Activated CD4-positive, alpha-beta T cell treated with anti-CD3 and anti-CD28 coated beads for 48 hours (primary cell): ENCODE results near the gene PRELID3B.
A peak's percentile ranks its signal among the peaks of the same experiment; 100 is the strongest.

Experiments
- DNase-seq: peaks from one replicate; pipeline ENCODE4 v3.0.0-alpha.2; 2020

PRELID3B gene

DNA sequence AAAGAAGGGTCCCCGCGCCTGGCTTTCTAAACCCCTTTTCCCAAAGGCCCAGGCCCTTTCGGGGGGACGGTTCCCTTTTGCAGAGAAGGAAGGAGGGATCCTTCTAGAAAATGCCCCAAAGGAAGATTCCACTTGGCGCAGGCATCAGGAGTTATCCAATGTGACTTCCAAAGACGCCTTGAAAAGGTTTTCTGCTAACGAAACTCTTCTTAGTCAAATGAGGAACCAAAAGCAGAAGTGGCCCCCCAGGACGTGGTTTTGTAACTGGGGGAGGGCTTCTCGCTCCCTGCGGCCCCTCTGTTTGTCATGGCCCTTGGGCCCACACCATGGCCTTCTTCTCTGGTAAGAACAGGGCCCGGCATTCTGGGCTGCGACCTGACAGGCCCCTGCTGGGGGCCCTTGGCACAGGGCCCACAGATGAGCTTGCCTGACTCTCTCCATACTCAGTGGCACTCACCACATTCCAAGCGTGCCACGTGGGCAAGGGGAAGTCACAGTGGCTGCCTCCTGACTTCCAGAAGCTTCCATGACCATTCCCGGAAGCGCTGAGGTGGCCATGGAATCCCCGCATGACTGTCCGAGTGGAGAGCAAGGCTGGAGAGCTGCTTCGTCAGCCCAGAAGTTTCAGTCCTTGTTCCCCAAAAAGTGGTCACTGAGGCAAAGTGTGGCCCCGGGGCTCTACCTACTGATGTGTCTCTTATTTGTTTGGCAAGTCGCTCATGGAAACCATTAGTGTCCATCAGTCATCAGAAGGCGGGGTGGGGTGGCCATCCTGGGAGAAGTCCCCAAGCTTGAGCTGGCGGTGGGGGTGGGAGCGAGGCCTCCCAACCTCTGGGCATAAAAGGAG is 34.7 kb downstream of the PRELID3B start:
- no peak for DNase-seq

- peak; percentile 53 for DNase-seq
These were observed 35.5 kb downstream of the PRELID3B start, which contains the start of gene CTSZ for GRCh38 chr20:59006864-59007664. Gene CTSZ, minus strand, starts transcription at chr20:59007254. Its CDS starts 126 bp downstream, at chr20:59007128.

DNA sequence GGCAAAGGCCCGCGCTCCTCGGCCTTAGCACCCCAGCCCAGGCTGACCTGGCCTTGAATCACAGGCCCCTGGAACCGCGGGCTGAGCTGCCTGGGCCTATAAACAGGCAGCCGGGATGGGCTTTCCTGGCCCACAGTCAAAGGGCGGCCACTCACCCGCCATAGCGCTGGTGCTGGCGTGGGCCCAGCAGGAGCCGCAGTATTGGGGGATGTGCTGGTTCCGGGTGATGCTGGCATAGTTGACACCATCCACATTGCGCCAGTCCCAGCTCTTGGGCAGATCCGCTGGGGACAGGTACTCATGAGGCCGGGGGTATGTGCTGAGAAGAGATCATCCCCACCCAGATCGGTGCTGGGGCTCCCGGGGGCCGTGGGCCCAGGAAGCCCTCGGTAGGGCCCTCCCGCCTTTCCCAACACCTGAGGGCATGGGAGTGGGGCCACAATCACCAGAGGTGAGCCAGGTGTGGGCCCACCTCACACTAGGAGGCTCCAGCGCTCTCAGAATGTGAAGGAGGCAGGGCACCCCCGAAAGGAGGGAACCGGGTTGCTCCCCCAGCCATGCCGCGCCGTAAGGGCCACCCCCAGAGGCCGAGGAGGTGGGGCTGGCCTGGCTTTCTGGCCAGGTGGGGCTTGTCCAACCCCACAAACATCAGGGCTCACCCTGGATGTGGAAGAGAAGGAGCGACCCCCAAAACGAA is 36.3 kb downstream of the PRELID3B start:
- no peak for DNase-seq

GRCh38 chr20:59005523-59006166 is 36.9 kb downstream of the PRELID3B start:
- no peak for DNase-seq

DNA sequence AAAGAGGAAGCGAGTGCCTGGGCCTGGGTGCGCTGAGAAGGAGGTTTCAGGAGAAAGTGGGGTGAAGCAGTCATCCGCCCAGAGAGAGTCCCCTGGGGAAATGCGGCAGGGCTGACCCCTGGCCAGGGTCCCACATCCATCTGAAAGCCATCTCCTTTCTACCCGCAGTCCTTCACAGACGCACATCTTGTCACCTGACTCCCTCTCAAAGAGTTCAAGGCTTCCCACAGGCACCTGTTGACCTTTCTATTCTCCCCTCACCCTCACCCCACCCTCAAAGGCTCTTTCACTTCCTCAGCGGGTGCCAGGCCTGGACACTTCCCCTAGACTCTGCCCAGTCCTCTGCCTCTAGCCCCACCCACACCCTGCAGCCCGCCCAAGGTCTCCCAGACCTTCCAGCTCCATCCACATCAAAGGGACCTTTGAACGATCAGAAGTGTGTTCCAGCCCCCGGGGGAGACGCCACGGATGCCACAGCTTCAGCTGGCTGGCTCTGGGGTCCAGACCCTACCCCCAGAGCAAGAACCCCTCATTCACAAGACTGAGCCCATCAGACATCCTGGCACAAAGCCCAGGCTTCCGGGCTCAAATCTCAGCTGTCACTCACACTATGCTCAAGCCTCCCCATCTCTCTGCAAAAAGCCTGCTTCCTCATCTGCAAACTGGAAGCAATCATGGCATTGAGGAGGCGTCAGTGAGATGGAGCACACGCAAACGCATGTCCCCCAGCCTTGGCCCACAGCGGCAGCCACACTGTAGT is 37.6 kb downstream of the PRELID3B start:
- DNase-seq: peak; percentile 47

GRCh38 chr20:59004493-59004762 is 38.2 kb downstream of the PRELID3B start:
- peak; percentile 63 for DNase-seq

- DNase-seq: no peak
These were observed 38.6 kb downstream of the PRELID3B start for GRCh38 chr20:59003836-59004492.

- no peak for DNase-seq
These were observed 39.6 kb downstream of the PRELID3B start for GRCh38 chr20:59002874-59003399.

- DNase-seq: no peak
These were observed 40.2 kb downstream of the PRELID3B start for GRCh38 chr20:59002388-59002787.

- no peak for DNase-seq
These were observed 41.0 kb downstream of the PRELID3B start for GRCh38 chr20:59001449-59002171.

GRCh38 chr20:59001068-59001448 is 41.5 kb downstream of the PRELID3B start:
- no peak for DNase-seq

GRCh38 chr20:59000326-59000725 is 42.3 kb downstream of the PRELID3B start:
- DNase-seq: no peak

GRCh38 chr20:58998656-58999055 is 43.9 kb downstream of the PRELID3B start:
- no peak for DNase-seq

DNA sequence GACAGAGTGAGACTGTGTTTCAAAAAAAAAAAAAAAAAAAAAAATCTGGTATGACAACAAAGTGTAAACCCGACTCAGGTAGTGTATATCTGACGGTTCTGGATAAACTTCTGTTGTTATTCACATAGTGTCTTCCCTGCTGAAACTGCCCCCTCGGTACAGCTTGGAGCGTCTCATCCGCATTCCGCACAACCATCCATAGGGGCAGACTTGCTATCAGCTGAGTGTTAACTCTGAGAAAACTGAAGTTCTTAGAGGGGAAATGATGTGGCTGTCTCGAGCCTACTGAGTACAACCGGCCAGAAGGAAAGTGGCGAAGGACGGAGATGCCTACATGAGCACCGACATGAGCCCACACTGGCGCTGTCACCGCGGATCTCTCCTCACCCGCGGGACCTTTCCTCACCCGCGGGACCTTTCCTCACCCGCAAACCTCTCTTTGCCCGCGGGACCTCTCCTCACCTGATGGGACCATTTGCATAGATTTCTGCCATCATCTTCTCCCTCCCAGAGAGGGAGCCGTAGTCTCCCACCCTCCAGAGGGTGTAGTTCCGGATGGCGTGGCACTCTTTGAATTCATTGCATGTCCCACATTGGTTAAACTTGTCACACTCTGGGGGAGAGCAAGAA is 45.3 kb downstream of the PRELID3B start:
- no peak for DNase-seq

GRCh38 chr20:58996226-58996611 is 46.4 kb downstream of the PRELID3B start:
- no peak for DNase-seq

DNA sequence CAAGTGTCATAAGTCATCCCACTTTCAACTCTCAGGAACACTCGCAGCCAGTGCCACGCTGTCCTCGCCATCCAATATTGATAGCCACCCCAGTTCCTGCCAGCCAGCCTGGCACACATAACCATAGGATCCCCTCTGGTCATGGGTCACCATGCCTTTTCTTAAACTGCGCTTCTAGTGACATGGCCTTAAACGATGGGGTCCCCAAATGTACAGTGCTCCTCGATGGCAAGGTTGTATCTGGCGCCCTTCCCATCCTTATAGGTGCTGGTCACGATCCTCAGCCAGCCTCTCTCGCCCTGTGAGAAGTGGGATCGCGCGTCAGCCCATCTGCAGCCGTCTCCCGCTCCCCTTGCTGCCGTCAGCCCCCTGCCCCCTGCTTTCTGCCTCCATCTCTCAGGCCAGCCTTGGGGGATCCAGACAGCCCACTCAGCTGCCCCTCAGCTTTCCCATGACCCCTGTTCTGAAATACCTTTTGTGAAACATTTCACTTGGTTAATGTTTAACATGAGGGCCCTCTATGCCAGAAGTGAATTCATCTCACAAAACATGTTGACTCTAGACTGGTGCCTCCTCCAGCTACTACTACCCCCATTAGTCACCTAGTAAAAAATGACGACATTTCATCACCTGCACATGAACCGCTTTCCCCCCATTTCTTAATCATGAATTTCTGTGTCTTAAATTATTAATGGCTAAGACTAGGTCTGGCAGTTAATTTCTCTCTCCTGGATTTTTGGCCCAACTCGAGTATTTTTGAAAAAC is 46.9 kb downstream of the PRELID3B start:
- DNase-seq: no peak

DNA sequence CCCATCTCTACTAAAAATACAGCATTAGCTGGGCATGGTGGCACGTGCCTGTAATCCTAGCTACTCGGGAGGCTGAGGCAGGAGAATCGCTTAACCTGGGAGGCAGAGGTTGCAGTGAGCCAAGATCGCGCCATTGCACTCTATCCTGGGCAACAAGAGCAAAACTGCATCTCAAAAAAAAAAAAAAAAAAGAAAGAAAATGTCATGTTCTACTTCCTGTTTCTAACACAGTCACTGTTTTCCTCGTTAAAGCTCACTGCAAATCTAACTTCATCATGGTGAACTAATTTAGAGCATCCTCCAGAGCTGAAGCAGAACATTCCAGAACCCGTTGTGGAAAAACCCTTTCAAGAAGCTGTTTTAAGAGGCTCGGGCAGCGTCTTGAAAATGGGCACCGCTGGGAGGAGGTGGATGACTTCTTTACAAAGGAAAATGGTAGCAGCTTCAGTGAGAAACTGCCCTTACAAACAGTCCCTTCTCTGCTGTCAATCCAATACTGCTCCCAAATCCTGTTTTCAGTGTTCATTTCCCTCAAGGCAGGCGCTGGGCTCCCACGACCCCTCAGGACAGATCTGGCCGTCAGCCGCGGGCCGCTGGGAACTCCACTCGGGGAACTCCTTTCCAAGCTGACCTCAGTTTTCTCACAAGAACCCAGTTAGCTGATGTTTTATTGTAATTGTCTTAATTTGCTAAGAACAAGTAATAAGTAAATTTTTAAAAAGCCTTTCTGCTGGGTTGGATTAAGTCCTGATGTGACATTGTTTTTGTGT is 48.0 kb downstream of the PRELID3B start:
- DNase-seq: no peak
